ENCODE data around the gene TXNDC11. TPM values are rescaled to one million over a fixed set of nuclear protein-coding genes. Genes with fewer than 3 reads are reported as not detected.

Gene TXNDC11
- total RNA-seq, 5 donors from 2014 or later (not counting 1 experiment from before 2014, with no cell fraction given), result 44.0 to 76.3 (median 54.0) TPM

GRCh38 chr16:11682655-11683096 is 60.0 kb downstream of the TXNDC11 start:
- Mint-ChIP-seq H3K4me3 (no peak overlapping the region), H3K4me1 (peaks cover 36 to 63% (median 47%) of the 10 kb centered on the region in 3 donors), H3K36me3 (peaks cover 54% of the 10 kb centered on the region), H3K27ac (peak overlapping the region; percentile 92), H3K27me3 (no peaks in the 10 kb centered on the region), H3K9me3 (no peaks in the 10 kb centered on the region)
- H3K27ac ChIP-seq (ENCODE audit: low read length), result peak overlapping the region; percentile 42
- peaks cover 7 to 78% of the 10 kb centered on the region in 2 donors for H3K36me3 ChIP-seq (ENCODE audit: control insufficient read depth in 2 of 2, extremely low read depth in 1 of 2, insufficient read depth in 1 of 2, low read length in 1 of 2)
- no peak overlapping the region for H3K4me3 ChIP-seq (ENCODE audit: control insufficient read depth in 1 of 2, extremely low read depth in 1 of 2, low read length in 1 of 2)
- no peaks in the 10 kb centered on the region for H3K9me3 ChIP-seq
- DNase-seq (no peak), ATAC-seq (replicated peaks in 1 of 4) (no peak)
- ChIA-PET POLR2A (no interaction called here), CTCF (no interaction called here)
- no peaks in the 10 kb centered on the region for H3K27me3 ChIP-seq (replicated peaks in 1 of 2; ENCODE audit: control insufficient read depth in 2 of 2, extremely low read depth in 1 of 2, insufficient read depth in 2 of 2, low read length in 1 of 2)
- WGBS (ENCODE audit: insufficient coverage), result no CpG with 5 or more reads among the region's 5 CpGs
- peaks cover 14 to 33% of the 10 kb centered on the region in 2 experiments for H3K4me1 ChIP-seq (ENCODE audit: control insufficient read depth in 1 of 2, extremely low read depth in 1 of 2, insufficient read depth in 2 of 2, low read length in 2 of 2)

GRCh38 chr16:11681976-11682654 is 60.5 kb downstream of the TXNDC11 start:
- no peaks in the 10 kb centered on the region for H3K9me3 ChIP-seq
- DNase-seq, result no peak
- no peak overlapping the region for H3K4me3 ChIP-seq (ENCODE audit: control insufficient read depth in 1 of 2, extremely low read depth in 1 of 2, low read length in 1 of 2)
- peak overlapping the region; percentile 42 for H3K27ac ChIP-seq (ENCODE audit: low read length)
- H3K27ac Mint-ChIP-seq, result peak overlapping the region; percentile 92
- H3K27me3 Mint-ChIP-seq, result no peaks in the 10 kb centered on the region
- ATAC-seq (replicated peaks in 1 of 4), result peak in 2 of 4 experiments; percentile 11 to 19
- peaks cover 14 to 38% of the 10 kb centered on the region in 2 experiments for H3K4me1 ChIP-seq (ENCODE audit: control insufficient read depth in 1 of 2, extremely low read depth in 1 of 2, insufficient read depth in 2 of 2, low read length in 2 of 2)
- no peaks in the 10 kb centered on the region for H3K9me3 Mint-ChIP-seq
- H3K4me3 Mint-ChIP-seq, result peak overlapping the region in 1 of 3 donors; percentile 52
- POLR2A ChIA-PET, result no interaction called here
- peaks cover 55% of the 10 kb centered on the region for H3K36me3 Mint-ChIP-seq
- WGBS (ENCODE audit: insufficient coverage), result 96% methylated on average over 9 of the region's 12 CpGs
- peaks cover 39 to 62% (median 52%) of the 10 kb centered on the region in 3 donors for H3K4me1 Mint-ChIP-seq
- peaks cover 7 to 78% of the 10 kb centered on the region in 2 donors for H3K36me3 ChIP-seq (ENCODE audit: control insufficient read depth in 2 of 2, extremely low read depth in 1 of 2, insufficient read depth in 1 of 2, low read length in 1 of 2)
- H3K27me3 ChIP-seq (replicated peaks in 1 of 2; ENCODE audit: control insufficient read depth in 2 of 2, extremely low read depth in 1 of 2, insufficient read depth in 2 of 2, low read length in 1 of 2), result no peaks in the 10 kb centered on the region
- CTCF ChIA-PET, result no interaction called here

GRCh38 chr16:11681556-11681955 is 61.1 kb downstream of the TXNDC11 start:
- peak; percentile 57 to 63 (median 59) for ATAC-seq (replicated peaks in 1 of 4)
- Mint-ChIP-seq H3K4me1 (peaks cover 44 to 64% (median 58%) of the 10 kb centered on the region in 3 donors), H3K4me3 (peak overlapping the region in 1 of 3 donors; percentile 52), H3K27me3 (no peaks in the 10 kb centered on the region), H3K9me3 (no peaks in the 10 kb centered on the region), H3K27ac (peak overlapping the region; percentile 92), H3K36me3 (peaks cover 51% of the 10 kb centered on the region)
- no peaks in the 10 kb centered on the region for H3K27me3 ChIP-seq (replicated peaks in 1 of 2; ENCODE audit: control insufficient read depth in 2 of 2, extremely low read depth in 1 of 2, insufficient read depth in 2 of 2, low read length in 1 of 2)
- WGBS (ENCODE audit: insufficient coverage), result 8% methylated on average over 2 of the region's 2 CpGs
- H3K4me3 ChIP-seq (ENCODE audit: control insufficient read depth in 1 of 2, extremely low read depth in 1 of 2, low read length in 1 of 2), result peak overlapping the region in 1 of 2 donors; percentile 19
- CTCF ChIA-PET, result no interaction called here
- H3K4me1 ChIP-seq (ENCODE audit: control insufficient read depth in 1 of 2, extremely low read depth in 1 of 2, insufficient read depth in 2 of 2, low read length in 2 of 2), result peaks cover 14 to 38% of the 10 kb centered on the region in 2 experiments
- peaks cover 8 to 78% of the 10 kb centered on the region in 2 donors for H3K36me3 ChIP-seq (ENCODE audit: control insufficient read depth in 2 of 2, extremely low read depth in 1 of 2, insufficient read depth in 1 of 2, low read length in 1 of 2)
- peak in 4 of 35 experiments; percentile 14 to 41 (median 34) for DNase-seq
- POLR2A ChIA-PET, result no interaction called here
- no peaks in the 10 kb centered on the region for H3K9me3 ChIP-seq
- H3K27ac ChIP-seq (ENCODE audit: low read length), result peak overlapping the region; percentile 42

GRCh38 chr16:11679941-11680911 is 62.4 kb downstream of the TXNDC11 start:
- H3K27ac ChIP-seq (ENCODE audit: low read length), result peak overlapping the region; percentile 42
- peaks cover 46% of the 10 kb centered on the region for H3K36me3 Mint-ChIP-seq
- no peaks in the 10 kb centered on the region for H3K9me3 ChIP-seq
- 100% methylated on average over 1 of the region's 12 CpGs for WGBS (ENCODE audit: insufficient coverage)
- ATAC-seq (replicated peaks in 1 of 4) (no peak), DNase-seq (no peak)
- H3K4me1 ChIP-seq (ENCODE audit: control insufficient read depth in 1 of 2, extremely low read depth in 1 of 2, insufficient read depth in 2 of 2, low read length in 2 of 2), result peaks cover 14 to 40% of the 10 kb centered on the region in 2 experiments
- CTCF ChIA-PET, result interaction anchor here in 1 of 2 donors (0.6 kb wide), 1 partner anchor 148 kb away, joined by 4 read pairs; no protein-coding TSS in a partner anchor
- H3K27ac Mint-ChIP-seq, result peak overlapping the region; percentile 92
- peaks cover 45 to 73% (median 67%) of the 10 kb centered on the region in 3 donors for H3K4me1 Mint-ChIP-seq
- H3K27me3 ChIP-seq (replicated peaks in 1 of 2; ENCODE audit: control insufficient read depth in 2 of 2, extremely low read depth in 1 of 2, insufficient read depth in 2 of 2, low read length in 1 of 2), result no peaks in the 10 kb centered on the region
- POLR2A ChIA-PET, result interaction anchor here (0.5 to 0.9 kb wide), 3 partner anchors 11 to 142 kb away, joined by 3 to 12 read pairs (median 3); no protein-coding TSS in a partner anchor
- H3K9me3 Mint-ChIP-seq, result no peaks in the 10 kb centered on the region
- H3K4me3 Mint-ChIP-seq, result peak overlapping the region in 1 of 3 donors; percentile 52
- H3K4me3 ChIP-seq (ENCODE audit: control insufficient read depth in 1 of 2, extremely low read depth in 1 of 2, low read length in 1 of 2), result no peak overlapping the region
- peaks cover 15 to 73% of the 10 kb centered on the region in 2 donors for H3K36me3 ChIP-seq (ENCODE audit: control insufficient read depth in 2 of 2, extremely low read depth in 1 of 2, insufficient read depth in 1 of 2, low read length in 1 of 2)
- no peaks in the 10 kb centered on the region for H3K27me3 Mint-ChIP-seq

- no peaks in the 10 kb centered on the region for H3K9me3 ChIP-seq
- peaks cover 40% of the 10 kb centered on the region for H3K36me3 Mint-ChIP-seq
- peaks cover 14 to 44% of the 10 kb centered on the region in 2 experiments for H3K4me1 ChIP-seq (ENCODE audit: control insufficient read depth in 1 of 2, extremely low read depth in 1 of 2, insufficient read depth in 2 of 2, low read length in 2 of 2)
- POLR2A ChIA-PET, result interaction anchor here (0.5 to 0.9 kb wide), 4 partner anchors 12 to 141 kb away, joined by 3 to 7 read pairs (median 4); no protein-coding TSS in a partner anchor
- no peaks in the 10 kb centered on the region for H3K27me3 Mint-ChIP-seq
- H3K27ac ChIP-seq (ENCODE audit: low read length), result no peak overlapping the region
- no peak overlapping the region for H3K4me3 Mint-ChIP-seq
- no peak overlapping the region for H3K4me3 ChIP-seq (ENCODE audit: control insufficient read depth in 1 of 2, extremely low read depth in 1 of 2, low read length in 1 of 2)
- WGBS (ENCODE audit: insufficient coverage), result 94% methylated on average over 12 of the region's 13 CpGs
- no peaks in the 10 kb centered on the region for H3K9me3 Mint-ChIP-seq
- H3K36me3 ChIP-seq (ENCODE audit: control insufficient read depth in 2 of 2, extremely low read depth in 1 of 2, insufficient read depth in 1 of 2, low read length in 1 of 2), result peaks cover 17 to 64% of the 10 kb centered on the region in 2 donors
- H3K27ac Mint-ChIP-seq, result peak overlapping the region; percentile 92
- ATAC-seq (replicated peaks in 1 of 4) (no peak), DNase-seq (peak in 1 of 35 experiments; percentile 9)
- H3K4me1 Mint-ChIP-seq, result peaks cover 52 to 77% (median 73%) of the 10 kb centered on the region in 3 donors
- no peaks in the 10 kb centered on the region for H3K27me3 ChIP-seq (replicated peaks in 1 of 2; ENCODE audit: control insufficient read depth in 2 of 2, extremely low read depth in 1 of 2, insufficient read depth in 2 of 2, low read length in 1 of 2)
- CTCF ChIA-PET, result interaction anchor here in 1 of 2 donors (1.0 kb wide), 1 partner anchor 12 kb away, joined by 3 read pairs; no protein-coding TSS in a partner anchor
Observed at GRCh38 chr16:11679250-11679649, 63.4 kb downstream of the TXNDC11 start.

All from T-cell (primary cell).